Adrenal gland (tissue), 12 donors: ENCODE results near the gene CLDN9. TPM values are rescaled to one million over a fixed set of nuclear protein-coding genes. Genes with fewer than 3 reads are reported as not detected.

Experiments used
- DNase-seq, 7 donors: peaks; one replicate each; pipeline ENCODE4 v3.0.0-alpha.2; 2019 to 2020
- H3K27ac ChIP-seq, 5 donors: fragments of 200-600 bp; sonication (generic) in 4 of 5; 1 replicate in 3 of 5; 2 replicates in 2 of 5; pipeline versions ENCODE4 v1.5.1 to v1.8.0; 2016 to 2020; ENCODE audit warnings: mild to moderate bottlenecking in 1 of 5
- H3K27me3 ChIP-seq: fragments of 200-600 bp; 2 replicates; pipeline ENCODE4 v1.8.0; 2021
- H3K36me3 ChIP-seq, 2 donors: fragments of 200-600 bp; replicated peaks in 1 of 2; 1 replicate in 1 of 2; 2 replicates in 1 of 2; pipeline versions ENCODE4 v1.5.1 to v1.8.0; 2018 to 2022
- H3K4me1 ChIP-seq, 2 donors: fragments of 200-600 bp; replicated peaks in 1 of 2; 1 replicate in 1 of 2; 2 replicates in 1 of 2; pipeline versions ENCODE4 v1.5.1 to v1.8.0; 2018 to 2021
- H3K4me3 ChIP-seq, 4 donors: fragments of 200-600 bp; sonication (generic) in 3 of 4; one replicate each; pipeline ENCODE4 v1.5.1; 2016 to 2018
- H3K9me3 ChIP-seq, 3 donors: fragments of 200-600 bp; sonication (generic) in 1 of 3; replicated peaks in 1 of 3; 1 replicate in 2 of 3; 2 replicates in 1 of 3; pipeline versions ENCODE4 v1.5.1 to v1.8.0; 2016 to 2021
- POLR2A ChIP-seq, 2 donors: fragments of 450-650 bp; IDR thresholded peaks; one replicate each; pipeline ENCODE4 v1.6.1; 2017; ENCODE audit warnings: antibody characterized with exemption in 2 of 2, mild to moderate bottlenecking in 2 of 2, moderate library complexity in 1 of 2
- WGBS, 4 donors: extraction: QIAGEN DNeasy Blood & Tissue Kit in 2 of 4; methylation state at CpG; one replicate each; pipeline versions ENCODE4 v1.1.5 to v1.1.7; 2013 to 2017; 5-methylcytosine and 5-hydroxymethylcytosine counted together
- intact Hi-C, 2 donors: fragments of 100-400 bp; cut with DNase I; formaldehyde crosslinking; loops; one replicate each; pipeline versions ENCODE4 v1.14.1 to v1.15.0; 2022 to 2023
- polyA plus RNA-seq, 3 donors: library from polyadenylated mRNA; stranded (reverse); fragments of 200-250 nt in 2 of 3; fragments of 350-450 nt in 1 of 3; fragmentation: Illumina TruSeq in 1 of 3; extraction: RNeasy Lipid Tissue Mini Kit (QIAGEN cat#74804) in 1 of 3; gene quantifications; one replicate each; pipeline ENCODE4 v1.2.3, GENCODE V29; 2013 to 2014
- small RNA-seq, 2 donors: library from RNA; depleted of rRNA; stranded (forward); fragments of <200 nt; gene quantifications; one replicate each; pipeline ENCODE3, GENCODE V24; 2016
- total RNA-seq, 9 donors: library from RNA; depleted of rRNA in 4 of 9; stranded (reverse); fragments of >200 nt in 4 of 9; fragments of 120-200 nt in 1 of 9; fragmentation: NEBNext Ultra II Directional in 1 of 9; extraction: Animal tissue kit (Norgen Biotek cat#: 25700) in 1 of 9; gene quantifications; one replicate each; pipeline versions ENCODE4 v1.1.0 to v1.2.4, GENCODE V29; 2013 to 2023
- TF ChIP-seq, protein P1 (sequence below), 6 experiments: fragments of 450-650 bp in 4 of 6; fragments of 200-600 bp in 2 of 6; sonication (generic) in 1 of 6; IDR thresholded peaks; 1 replicate in 5 of 6; 2 replicates in 1 of 6; pipeline versions ENCODE4 v1.5.1 to v1.8.0; 2016 to 2021; ENCODE audit warnings: antibody characterized with exemption in 6 of 6, mild to moderate bottlenecking in 2 of 6, moderate library complexity in 1 of 6
- donor health status: healthy with polysubstance abuse.
- donor health status: Bipolar disorder and iron deficiency.
- donor health status: DM: yes; HTN: yes; CAD: no.
- donor health status: DM: no; HTN: no; CAD: no.
- donor health status: DM: no; HTN: no; CAD: no.
- donor health status: DM: yes; HTN: yes; CAD: no.

CLDN9 gene
- total and polyA plus RNA-seq, 12 donors = 0.28 to 1.4 (median 0.32) TPM; not detected in 8

DNA sequence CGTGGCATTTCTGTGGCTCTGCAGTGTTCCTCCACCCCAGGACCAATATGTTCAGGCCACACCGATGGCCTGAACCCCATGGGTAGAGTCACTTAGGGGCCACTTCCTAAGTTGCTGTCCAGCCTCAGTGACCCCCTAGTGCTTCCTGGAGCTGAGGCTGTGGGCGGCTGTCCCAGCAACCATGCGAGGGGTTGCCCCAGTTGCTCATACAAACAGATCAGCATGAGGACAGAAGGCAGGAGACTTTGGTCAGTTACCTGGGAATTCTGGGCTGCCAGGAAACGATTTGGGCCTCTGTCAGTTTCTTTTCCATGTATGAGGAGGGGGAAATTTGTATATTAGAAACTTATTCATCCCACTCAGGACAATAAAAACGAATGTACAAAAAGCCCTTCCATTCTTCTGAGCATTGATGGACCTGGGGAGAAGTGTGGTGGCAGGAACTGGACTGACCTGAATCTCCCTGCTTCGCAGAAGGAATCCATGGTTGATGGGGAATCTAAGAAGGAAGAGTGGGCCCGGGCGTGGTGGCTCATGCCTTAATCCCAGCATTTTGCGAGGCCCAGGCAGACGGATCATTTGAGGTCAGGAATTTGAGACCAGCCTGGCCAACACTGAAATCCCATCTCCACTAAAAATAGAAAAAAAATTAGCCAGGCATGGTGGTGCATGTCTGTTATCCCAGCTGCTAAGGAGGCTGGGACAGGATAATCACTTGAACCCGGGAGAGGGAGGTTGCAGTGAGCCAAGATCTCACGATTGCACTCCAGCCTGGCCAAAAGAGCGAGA is 47.8 kb downstream of the CLDN9 start:
- Histone ChIP-seq H3K4me1 (peaks cover 9 to 26% of the 10 kb centered on the region in 2 donors), H3K36me3 (no peaks in the 10 kb centered on the region), H3K27me3 (no peaks in the 10 kb centered on the region), H3K27ac (peak overlapping the region in 1 of 5 donors; percentile 88), H3K4me3 (no peak overlapping the region), H3K9me3 (no peaks in the 10 kb centered on the region)
- 84 to 91% (median 89%) methylated on average over 12 to 14 of the region's 14 CpGs for WGBS, 4 donors
- DNase-seq = no peak
- TF ChIP-seq, protein P1, sequence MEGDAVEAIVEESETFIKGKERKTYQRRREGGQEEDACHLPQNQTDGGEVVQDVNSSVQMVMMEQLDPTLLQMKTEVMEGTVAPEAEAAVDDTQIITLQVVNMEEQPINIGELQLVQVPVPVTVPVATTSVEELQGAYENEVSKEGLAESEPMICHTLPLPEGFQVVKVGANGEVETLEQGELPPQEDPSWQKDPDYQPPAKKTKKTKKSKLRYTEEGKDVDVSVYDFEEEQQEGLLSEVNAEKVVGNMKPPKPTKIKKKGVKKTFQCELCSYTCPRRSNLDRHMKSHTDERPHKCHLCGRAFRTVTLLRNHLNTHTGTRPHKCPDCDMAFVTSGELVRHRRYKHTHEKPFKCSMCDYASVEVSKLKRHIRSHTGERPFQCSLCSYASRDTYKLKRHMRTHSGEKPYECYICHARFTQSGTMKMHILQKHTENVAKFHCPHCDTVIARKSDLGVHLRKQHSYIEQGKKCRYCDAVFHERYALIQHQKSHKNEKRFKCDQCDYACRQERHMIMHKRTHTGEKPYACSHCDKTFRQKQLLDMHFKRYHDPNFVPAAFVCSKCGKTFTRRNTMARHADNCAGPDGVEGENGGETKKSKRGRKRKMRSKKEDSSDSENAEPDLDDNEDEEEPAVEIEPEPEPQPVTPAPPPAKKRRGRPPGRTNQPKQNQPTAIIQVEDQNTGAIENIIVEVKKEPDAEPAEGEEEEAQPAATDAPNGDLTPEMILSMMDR (IDR thresholded peaks at IDR 0.05) = no peak
- no peak for TF ChIP-seq POLR2A (IDR thresholded peaks at IDR 0.05)
- intact Hi-C loops = no loop called here

DNA sequence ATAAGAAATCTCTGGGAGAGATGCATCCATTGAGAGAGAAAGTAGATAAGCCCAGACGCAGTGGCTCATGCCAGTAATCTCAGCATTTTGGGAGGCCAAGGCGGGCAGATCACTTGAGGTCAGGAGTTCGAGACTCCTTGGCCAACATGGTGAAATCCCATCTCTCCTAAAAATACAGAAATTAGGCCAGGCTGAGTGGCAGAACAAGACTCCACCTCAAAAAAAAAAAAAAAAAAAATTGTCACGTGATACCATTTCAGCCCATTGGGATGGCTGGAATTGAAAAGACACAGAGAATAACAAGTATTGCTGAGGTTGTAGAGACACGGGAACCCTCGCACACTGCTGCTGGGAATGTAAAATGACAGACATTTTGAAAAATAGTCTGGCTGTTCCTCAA is 49.8 kb downstream of the CLDN9 start:
- Histone ChIP-seq H3K36me3 (no peaks in the 10 kb centered on the region), H3K4me1 (peaks cover 9 to 29% of the 10 kb centered on the region in 2 donors), H3K27me3 (no peaks in the 10 kb centered on the region), H3K27ac (no peak overlapping the region), H3K9me3 (no peaks in the 10 kb centered on the region), H3K4me3 (no peak overlapping the region)
- TF ChIP-seq, protein P1 (IDR thresholded peaks at IDR 0.05) = no peak
- TF ChIP-seq POLR2A (IDR thresholded peaks at IDR 0.05) = no peak
- intact Hi-C loops = no loop called here
- 80 to 83% (median 81%) methylated on average over 6 of the region's 6 CpGs for WGBS, 4 donors
- no peak for DNase-seq

DNA sequence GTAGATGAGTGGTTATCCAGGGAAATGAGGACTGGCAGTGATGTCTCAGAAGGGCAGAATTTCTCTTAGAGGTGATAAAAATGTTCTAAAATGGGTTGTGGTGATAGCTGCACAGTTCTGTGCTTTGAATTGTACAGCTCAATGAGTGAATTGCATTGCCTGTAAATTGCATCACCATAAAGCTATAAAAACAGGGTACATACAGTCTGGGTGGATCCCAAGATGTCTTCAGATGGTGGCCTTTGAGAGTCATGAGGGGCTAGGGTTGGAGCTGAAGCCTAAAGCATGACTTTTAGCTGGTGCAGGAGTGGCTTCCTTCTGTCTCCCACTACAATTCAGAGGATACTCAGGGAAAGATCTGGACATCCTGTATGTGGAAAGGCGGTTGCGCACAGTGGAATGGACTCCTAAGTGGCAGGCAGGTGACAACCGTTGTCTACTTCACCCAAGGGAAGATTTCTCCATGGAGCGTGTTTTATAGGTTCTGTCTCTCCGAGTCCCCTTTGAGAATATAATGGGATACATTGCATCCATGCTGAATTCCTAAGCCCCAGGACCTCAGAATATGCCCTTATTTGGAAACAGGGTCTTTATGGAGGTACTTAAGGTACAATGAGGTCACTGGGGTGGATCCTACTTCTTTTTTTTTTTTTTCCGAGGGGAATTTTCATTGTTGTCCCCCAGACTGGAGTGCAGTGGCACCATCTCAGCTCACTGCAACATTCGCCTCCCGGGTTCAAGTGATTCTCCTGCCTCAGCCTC is 51.1 kb downstream of the CLDN9 start:
- H3K4me3 ChIP-seq = no peak overlapping the region
- TF ChIP-seq, protein P1 (IDR thresholded peaks at IDR 0.05) = no peak
- TF ChIP-seq POLR2A (IDR thresholded peaks at IDR 0.05) = no peak
- no peaks in the 10 kb centered on the region for H3K27me3 ChIP-seq
- peaks cover 4 to 20% of the 10 kb centered on the region in 2 donors for H3K4me1 ChIP-seq
- no peak overlapping the region for H3K27ac ChIP-seq
- H3K9me3 ChIP-seq = no peaks in the 10 kb centered on the region
- intact Hi-C loops = no loop called here
- H3K36me3 ChIP-seq = no peaks in the 10 kb centered on the region
- no peak for DNase-seq
- 91 to 96% (median 93%) methylated on average over 8 of the region's 8 CpGs for WGBS, 4 donors

Small RNA genes within 50 kb of the gene (small RNA-seq; reads per million reads assigned to genes)
- gene LINC00514 = 0 reads per million in 2 donors

Other genes with a start within 250 kb of the CLDN9 start
- 100 to 1,000 TPM in 8 of 9 donors, 10 to 100 TPM in 1; 98.2 to 730 (median 323) TPM for gene ELOB, start 235.6 kb upstream of the CLDN9 start, total RNA-seq
- 1,000 to 10,000 TPM in 1 of 3 donors, 100 to 1,000 TPM in 1, 10 to 100 TPM in 1; 72.7 to 1,030 (median 891) TPM for gene ELOB, start 235.6 kb upstream of the CLDN9 start, polyA plus RNA-seq
- gene PRSS33, start 225.4 kb upstream of the CLDN9 start, total RNA-seq = not detected
- gene PRSS33, start 225.4 kb upstream of the CLDN9 start, polyA plus RNA-seq = not detected
- gene PRSS41, start 214.5 kb upstream of the CLDN9 start, total RNA-seq = not detected
- not detected for gene PRSS41, start 214.5 kb upstream of the CLDN9 start, polyA plus RNA-seq
- under 1 TPM in 3 of 9 donors, not detected in 6; 0.72 to 0.88 (median 0.83) TPM for gene PRSS21, start 195.7 kb upstream of the CLDN9 start, total RNA-seq
- 1 to 10 TPM in 1 of 3 donors, under 1 TPM in 2; 0.20 to 2.6 (median 0.98) TPM for gene PRSS21, start 195.7 kb upstream of the CLDN9 start, polyA plus RNA-seq
- 100 to 1,000 TPM in 1 of 9 donors, 1 to 10 TPM in 3, under 1 TPM in 3, not detected in 2; 0.41 to 119 (median 1.2) TPM for gene ZG16B, start 182.6 kb upstream of the CLDN9 start, total RNA-seq
- under 1 TPM in 2 of 3 donors, not detected in 1; 0.35 to 0.81 TPM for gene ZG16B, start 182.6 kb upstream of the CLDN9 start, polyA plus RNA-seq
- gene PRSS22, start 154.8 kb upstream of the CLDN9 start, total RNA-seq = under 1 TPM in 2 of 9 donors, not detected in 7; 0.32 to 0.41 TPM
- under 1 TPM in 1 of 3 donors, not detected in 2; 0.07 TPM for gene PRSS22, start 154.8 kb upstream of the CLDN9 start, polyA plus RNA-seq
- gene FLYWCH2, start 129.7 kb upstream of the CLDN9 start, total RNA-seq = 100 to 1,000 TPM in 4 of 9 donors, 10 to 100 TPM in 5; 28.8 to 232 (median 69.9) TPM
- 10 to 100 TPM; 16.7 to 87.1 (median 49.5) TPM for gene FLYWCH2, start 129.7 kb upstream of the CLDN9 start, polyA plus RNA-seq
- gene FLYWCH1, start 101.0 kb upstream of the CLDN9 start, total RNA-seq = 10 to 100 TPM; 13.6 to 89.8 (median 46.4) TPM
- 10 to 100 TPM in 2 of 3 donors, 1 to 10 TPM in 1; 3.3 to 79.7 (median 55.6) TPM for gene FLYWCH1, start 101.0 kb upstream of the CLDN9 start, polyA plus RNA-seq
- gene KREMEN2, start 48.6 kb upstream of the CLDN9 start, total RNA-seq = not detected
- not detected for gene KREMEN2, start 48.6 kb upstream of the CLDN9 start, polyA plus RNA-seq
- 10 to 100 TPM in 7 of 9 donors, 1 to 10 TPM in 2; 7.4 to 17.0 (median 13.2) TPM for gene PAQR4, start 43.6 kb upstream of the CLDN9 start, total RNA-seq
- 10 to 100 TPM in 1 of 3 donors, 1 to 10 TPM in 2; 4.1 to 14.6 (median 8.1) TPM for gene PAQR4, start 43.6 kb upstream of the CLDN9 start, polyA plus RNA-seq
- gene PKMYT1, start 32.5 kb upstream of the CLDN9 start, total RNA-seq = 1 to 10 TPM in 8 of 9 donors, under 1 TPM in 1; 0.46 to 7.0 (median 2.9) TPM
- gene PKMYT1, start 32.5 kb upstream of the CLDN9 start, polyA plus RNA-seq = 1 to 10 TPM; 1.0 to 3.7 (median 2.0) TPM
- under 1 TPM in 2 of 9 donors, not detected in 7; 0.46 to 0.47 TPM for gene CLDN6, start 5.3 kb downstream of the CLDN9 start, total RNA-seq
- not detected for gene CLDN6, start 5.3 kb downstream of the CLDN9 start, polyA plus RNA-seq
- 100 to 1,000 TPM in 2 of 9 donors, 10 to 100 TPM in 6, 1 to 10 TPM in 1; 8.8 to 175 (median 42.5) TPM for gene TNFRSF12A, start 7.4 kb downstream of the CLDN9 start, total RNA-seq
- gene TNFRSF12A, start 7.4 kb downstream of the CLDN9 start, polyA plus RNA-seq = 100 to 1,000 TPM in 1 of 3 donors, 10 to 100 TPM in 2; 41.8 to 124 (median 60.9) TPM
- gene HCFC1R1, start 11.0 kb downstream of the CLDN9 start, total RNA-seq = 100 to 1,000 TPM in 1 of 9 donors, 10 to 100 TPM in 8; 35.4 to 138 (median 62.7) TPM
- gene HCFC1R1, start 11.0 kb downstream of the CLDN9 start, polyA plus RNA-seq = 100 to 1,000 TPM in 2 of 3 donors, 10 to 100 TPM in 1; 29.7 to 609 (median 462) TPM
- 10 to 100 TPM; 14.9 to 24.3 (median 17.3) TPM for gene THOC6, start 11.1 kb downstream of the CLDN9 start, total RNA-seq
- gene THOC6, start 11.1 kb downstream of the CLDN9 start, polyA plus RNA-seq = 100 to 1,000 TPM in 1 of 3 donors, 10 to 100 TPM in 1, 1 to 10 TPM in 1; 9.0 to 107 (median 78.6) TPM
- under 1 TPM in 2 of 9 donors, not detected in 7; 0.14 to 0.31 TPM for gene BICDL2, start 24.0 kb downstream of the CLDN9 start, total RNA-seq
- gene BICDL2, start 24.0 kb downstream of the CLDN9 start, polyA plus RNA-seq = under 1 TPM in 2 of 3 donors, not detected in 1; 0.20 to 0.24 TPM
- under 1 TPM in 8 of 9 donors, not detected in 1; 0.11 to 0.65 (median 0.35) TPM for gene MMP25, start 33.6 kb downstream of the CLDN9 start, total RNA-seq
- 1 to 10 TPM in 1 of 3 donors, under 1 TPM in 2; 0.09 to 3.1 (median 0.47) TPM for gene MMP25, start 33.6 kb downstream of the CLDN9 start, polyA plus RNA-seq
- gene IL32, start 52.7 kb downstream of the CLDN9 start, total RNA-seq = 100 to 1,000 TPM in 1 of 9 donors, 10 to 100 TPM in 6, 1 to 10 TPM in 2; 3.9 to 106 (median 22.0) TPM
- gene IL32, start 52.7 kb downstream of the CLDN9 start, polyA plus RNA-seq = 100 to 1,000 TPM in 2 of 3 donors, 10 to 100 TPM in 1; 19.9 to 127 (median 118) TPM
- gene ZSCAN10, start 86.4 kb downstream of the CLDN9 start, total RNA-seq = under 1 TPM in 3 of 9 donors, not detected in 6; 0.11 to 0.50 (median 0.15) TPM
- under 1 TPM in 1 of 3 donors, not detected in 2; 0.13 TPM for gene ZSCAN10, start 86.4 kb downstream of the CLDN9 start, polyA plus RNA-seq
- 10 to 100 TPM in 8 of 9 donors, 1 to 10 TPM in 1; 6.3 to 25.5 (median 13.3) TPM for gene ZNF205, start 99.7 kb downstream of the CLDN9 start, total RNA-seq
- 10 to 100 TPM in 2 of 3 donors, 1 to 10 TPM in 1; 3.8 to 86.1 (median 33.9) TPM for gene ZNF205, start 99.7 kb downstream of the CLDN9 start, polyA plus RNA-seq
- gene ZNF213, start 122.1 kb downstream of the CLDN9 start, total RNA-seq = 10 to 100 TPM in 7 of 9 donors, 1 to 10 TPM in 2; 2.6 to 19.3 (median 12.6) TPM
- gene ZNF213, start 122.1 kb downstream of the CLDN9 start, polyA plus RNA-seq = 10 to 100 TPM in 2 of 3 donors, 1 to 10 TPM in 1; 4.2 to 19.5 (median 10.4) TPM
- not detected for gene OR1F1, start 175.3 kb downstream of the CLDN9 start, total RNA-seq
- not detected for gene OR1F1, start 175.3 kb downstream of the CLDN9 start, polyA plus RNA-seq
- 10 to 100 TPM in 3 of 9 donors, 1 to 10 TPM in 6; 4.4 to 15.4 (median 8.6) TPM for gene ZNF200, start 222.2 kb downstream of the CLDN9 start, total RNA-seq
- gene ZNF200, start 222.2 kb downstream of the CLDN9 start, polyA plus RNA-seq = 1 to 10 TPM; 5.4 to 7.8 (median 6.2) TPM
- gene MEFV, start 243.7 kb downstream of the CLDN9 start, total RNA-seq = 1 to 10 TPM in 8 of 9 donors, under 1 TPM in 1; 0.39 to 7.8 (median 4.1) TPM
- under 1 TPM; 0.40 to 0.72 (median 0.71) TPM for gene MEFV, start 243.7 kb downstream of the CLDN9 start, polyA plus RNA-seq